Neutrophil (primary cell): Measurements from ENCODE around the gene BLM.

Experiments used
- H3K27ac ChIP-seq: fragments of 200-600 bp; sonication (generic); 2 replicates; pipeline ENCODE4 v1.5.1; 2016; ENCODE audit warnings: mild to moderate bottlenecking, moderate library complexity
- H3K27me3 ChIP-seq: fragments of 200-600 bp; sonication (generic); 2 replicates; pipeline ENCODE4 v1.6.0; 2016; ENCODE audit warnings: mild to moderate bottlenecking
- H3K36me3 ChIP-seq: fragments of 200-600 bp; sonication (generic); 2 replicates; pipeline ENCODE4 v1.5.1; 2017
- H3K4me1 ChIP-seq, 2 experiments: fragments of 200-600 bp in 1 of 2; sonication (generic) in 1 of 2; 1 replicate in 1 of 2; 2 replicates in 1 of 2; pipeline versions ENCODE4 v1.5.1 to v1.6.1; 2013 to 2016; ENCODE audit warnings: low read depth in 1 of 2, low read length in 1 of 2, mild to moderate bottlenecking in 1 of 2, moderate library complexity in 1 of 2; ENCODE audit not compliant: control insufficient read depth in 1 of 2, insufficient read depth in 1 of 2
- H3K4me3 ChIP-seq, 2 experiments: fragments of 200-600 bp in 1 of 2; sonication (generic) in 1 of 2; 1 replicate in 1 of 2; 2 replicates in 1 of 2; pipeline ENCODE4 v1.5.1; 2013 to 2016; ENCODE audit warnings: low read depth in 1 of 2, low read length in 1 of 2, mild to moderate bottlenecking in 1 of 2, moderate library complexity in 1 of 2
- H3K9me3 ChIP-seq: fragments of 200-600 bp; sonication (generic); 2 replicates; pipeline ENCODE4 v1.5.1; 2016
- TF ChIP-seq, protein P1 (sequence below): fragments of 200-600 bp; sonication (generic); IDR thresholded peaks from 2 replicates; pipeline ENCODE4 v1.5.1; 2016; ENCODE audit warnings: antibody characterized with exemption

BLM gene

DNA sequence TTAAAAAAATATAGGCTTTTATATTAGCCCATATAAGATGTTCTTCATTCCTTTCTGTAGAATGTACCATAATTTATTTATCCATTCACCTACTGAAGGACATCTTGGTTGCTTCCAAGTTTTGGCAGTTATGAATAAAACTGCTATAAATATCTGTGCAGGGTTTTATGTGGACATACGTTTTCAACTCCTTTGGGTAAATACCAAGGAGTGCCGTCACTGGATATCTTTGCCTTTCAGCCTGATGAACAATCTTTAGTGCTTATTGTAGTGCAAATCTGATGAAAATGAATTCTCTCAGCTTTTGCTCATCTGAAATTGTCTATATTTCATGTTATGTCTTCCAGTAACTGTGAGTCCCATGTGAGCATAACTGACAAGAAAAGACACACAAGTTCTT is 26.6 kb upstream of the BLM start:
- Histone ChIP-seq H3K27ac (no peak overlapping the region), H3K4me1 (peaks cover 5 to 8% of the 10 kb centered on the region in 2 experiments), H3K27me3 (no peaks in the 10 kb centered on the region), H3K4me3 (no peak overlapping the region), H3K36me3 (no peaks in the 10 kb centered on the region), H3K9me3 (no peaks in the 10 kb centered on the region)
- TF ChIP-seq, protein P1, sequence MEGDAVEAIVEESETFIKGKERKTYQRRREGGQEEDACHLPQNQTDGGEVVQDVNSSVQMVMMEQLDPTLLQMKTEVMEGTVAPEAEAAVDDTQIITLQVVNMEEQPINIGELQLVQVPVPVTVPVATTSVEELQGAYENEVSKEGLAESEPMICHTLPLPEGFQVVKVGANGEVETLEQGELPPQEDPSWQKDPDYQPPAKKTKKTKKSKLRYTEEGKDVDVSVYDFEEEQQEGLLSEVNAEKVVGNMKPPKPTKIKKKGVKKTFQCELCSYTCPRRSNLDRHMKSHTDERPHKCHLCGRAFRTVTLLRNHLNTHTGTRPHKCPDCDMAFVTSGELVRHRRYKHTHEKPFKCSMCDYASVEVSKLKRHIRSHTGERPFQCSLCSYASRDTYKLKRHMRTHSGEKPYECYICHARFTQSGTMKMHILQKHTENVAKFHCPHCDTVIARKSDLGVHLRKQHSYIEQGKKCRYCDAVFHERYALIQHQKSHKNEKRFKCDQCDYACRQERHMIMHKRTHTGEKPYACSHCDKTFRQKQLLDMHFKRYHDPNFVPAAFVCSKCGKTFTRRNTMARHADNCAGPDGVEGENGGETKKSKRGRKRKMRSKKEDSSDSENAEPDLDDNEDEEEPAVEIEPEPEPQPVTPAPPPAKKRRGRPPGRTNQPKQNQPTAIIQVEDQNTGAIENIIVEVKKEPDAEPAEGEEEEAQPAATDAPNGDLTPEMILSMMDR: no peak

DNA sequence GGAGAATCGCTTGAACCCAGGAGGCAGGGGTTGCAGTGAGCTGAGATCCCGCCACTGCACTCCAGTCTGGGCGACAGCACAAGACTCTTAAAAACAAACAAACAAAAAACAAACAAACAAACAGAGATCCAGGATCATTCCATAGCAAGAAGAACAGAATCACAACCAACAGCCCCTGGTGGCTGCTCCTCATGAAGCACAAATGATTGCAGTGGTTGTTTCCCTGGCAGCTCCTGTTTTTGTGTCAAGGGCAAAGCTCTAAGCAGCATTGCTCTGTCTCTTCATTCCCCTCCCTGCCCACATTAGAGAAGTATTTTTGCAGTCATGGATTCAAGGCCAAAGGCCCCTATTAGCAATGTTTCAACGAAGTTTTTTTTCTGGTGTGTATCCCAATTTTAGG is 25.8 kb upstream of the BLM start:
- no peaks in the 10 kb centered on the region for H3K36me3 ChIP-seq

DNA sequence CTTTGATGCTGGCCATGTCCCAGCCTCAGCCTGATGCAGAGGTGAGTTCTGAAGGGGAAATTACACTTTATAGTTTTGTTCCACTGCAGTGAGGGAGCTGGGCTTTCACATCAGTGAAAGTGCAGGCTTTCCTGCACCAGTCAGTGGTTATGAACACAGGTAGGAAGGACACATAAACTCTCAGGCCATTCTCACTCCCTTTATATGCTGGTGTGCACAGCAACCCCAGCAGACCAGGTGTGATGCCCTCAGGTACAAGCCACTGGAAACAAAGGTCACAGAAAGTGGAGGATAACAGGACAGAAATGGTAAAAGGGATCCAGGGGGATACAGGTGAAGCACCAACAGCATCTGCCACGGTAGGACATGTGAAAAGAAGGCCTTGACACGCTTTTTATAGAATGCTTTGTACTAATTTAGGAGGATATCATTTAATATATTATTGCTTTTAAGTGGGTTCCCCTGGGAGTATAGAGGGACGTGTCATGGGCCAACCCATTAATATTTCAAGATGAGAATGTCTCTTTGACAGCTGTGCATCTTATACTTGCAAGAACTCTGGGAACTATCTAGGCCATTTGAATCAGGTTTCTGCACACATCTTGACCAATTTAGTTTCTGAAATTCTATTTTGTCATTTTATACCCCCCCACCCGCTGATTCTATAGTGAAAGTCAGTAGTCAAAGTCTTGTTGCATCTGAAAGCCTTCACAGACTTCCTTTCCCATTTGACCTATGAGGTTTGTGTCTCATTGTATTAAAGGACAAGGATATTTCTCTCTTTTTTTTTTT is 25.0 kb upstream of the BLM start:
- H3K36me3 ChIP-seq: no peaks in the 10 kb centered on the region
- no peak overlapping the region for H3K4me3 ChIP-seq
- no peak overlapping the region for H3K27ac ChIP-seq
- H3K4me1 ChIP-seq: no peaks in the 10 kb centered on the region
- H3K9me3 ChIP-seq: no peaks in the 10 kb centered on the region
- TF ChIP-seq, protein P1: no peak
- H3K27me3 ChIP-seq: no peaks in the 10 kb centered on the region

More for the DNA sequence above, 25.8 kb upstream of the BLM start:
- TF ChIP-seq, protein P1: no peak
- Histone ChIP-seq H3K4me3 (no peak overlapping the region), H3K27ac (no peak overlapping the region), H3K27me3 (no peaks in the 10 kb centered on the region), H3K9me3 (no peaks in the 10 kb centered on the region), H3K4me1 (peaks cover 0 to under 1% of the 10 kb centered on the region in 2 experiments)

DNA sequence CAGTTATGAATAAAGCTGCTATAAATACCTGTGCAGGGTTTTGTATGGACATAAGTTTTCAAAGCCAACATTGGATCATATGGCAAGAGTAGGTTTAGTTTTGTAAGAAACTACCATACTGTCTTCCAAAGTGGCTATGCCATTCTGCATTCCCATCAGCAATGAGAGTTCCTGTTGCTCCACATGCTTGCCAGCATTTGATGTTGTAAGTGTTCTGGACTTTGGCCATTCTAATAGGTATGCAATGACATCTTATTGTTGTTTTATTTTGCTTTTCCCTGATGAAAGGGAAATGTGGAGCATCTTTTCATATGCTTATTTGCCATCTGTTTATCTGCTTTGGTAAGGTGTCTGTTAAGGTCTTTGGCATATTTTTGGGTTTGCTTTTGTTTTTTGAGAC is 22.2 kb upstream of the BLM start:
- Histone ChIP-seq H3K4me1 (no peaks in the 10 kb centered on the region), H3K9me3 (no peaks in the 10 kb centered on the region), H3K4me3 (no peak overlapping the region), H3K27ac (no peak overlapping the region), H3K27me3 (no peaks in the 10 kb centered on the region), H3K36me3 (no peaks in the 10 kb centered on the region)
- TF ChIP-seq, protein P1: no peak

DNA sequence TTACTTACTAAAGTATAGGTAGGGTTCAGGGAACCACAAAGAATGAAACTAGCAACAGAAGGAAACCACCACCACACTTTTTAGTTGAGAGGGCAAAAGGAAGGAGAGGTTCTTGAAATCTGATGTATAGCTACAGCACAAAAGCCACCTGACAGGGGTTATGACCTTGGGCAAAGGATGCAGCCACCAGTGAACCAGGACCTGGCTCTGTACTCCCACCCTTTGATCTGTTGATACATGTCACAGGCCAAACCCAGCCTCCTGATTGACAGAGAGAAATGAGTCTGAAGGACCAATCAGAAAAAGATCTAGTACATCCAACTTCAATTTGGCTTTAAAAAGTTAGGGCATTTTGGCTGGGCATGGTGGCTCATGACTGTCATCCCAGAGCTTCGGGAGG is 20.0 kb upstream of the BLM start:
- TF ChIP-seq, protein P1: no peak
- peaks cover 13 to 15% of the 10 kb centered on the region in 2 experiments for H3K4me1 ChIP-seq
- no peaks in the 10 kb centered on the region for H3K9me3 ChIP-seq
- H3K27me3 ChIP-seq: no peaks in the 10 kb centered on the region
- H3K27ac ChIP-seq: no peak overlapping the region
- H3K36me3 ChIP-seq: no peaks in the 10 kb centered on the region
- H3K4me3 ChIP-seq: no peak overlapping the region
